NK-92 treated with Interleukin-12 subunit alpha and Interleukin-12 subunit beta, amount 100 ng/mL, for 24 hours (cell line): ENCODE data around the gene SDK2.
A peak's percentile ranks its signal among the peaks of the same experiment; 100 is the strongest.
"Not testable (repeated sequence)": the region's sequence is repeated elsewhere in the genome, so short reads cannot be mapped to it uniquely, and the experiment has no call there.

Experiments used
- DNase-seq: peaks from one replicate; lab custom pipeline; 2025; lab: John Stamatoyannopoulos, UW

The SDK2 gene

DNA sequence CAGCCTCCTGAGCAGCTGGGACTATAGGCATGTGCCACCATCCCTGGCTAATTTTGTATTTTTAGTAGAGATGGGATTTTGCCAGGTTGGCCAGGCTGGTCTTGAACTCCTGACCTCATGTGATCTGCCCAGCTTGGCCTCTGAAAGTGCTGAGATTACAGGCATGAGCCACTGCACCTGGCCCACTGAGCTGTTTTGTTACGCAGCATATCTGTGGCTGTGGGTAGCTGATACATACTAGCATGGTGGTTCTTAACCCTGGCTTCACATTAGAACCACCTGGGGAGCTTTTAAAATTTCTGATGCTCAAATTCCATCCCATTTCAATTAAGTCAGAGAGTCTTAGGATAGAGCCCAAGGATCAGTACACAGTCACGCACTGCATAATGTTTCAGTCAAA, 190.8 kb downstream of the SDK2 start:
- not testable (repeated sequence) for DNase-seq

DNA sequence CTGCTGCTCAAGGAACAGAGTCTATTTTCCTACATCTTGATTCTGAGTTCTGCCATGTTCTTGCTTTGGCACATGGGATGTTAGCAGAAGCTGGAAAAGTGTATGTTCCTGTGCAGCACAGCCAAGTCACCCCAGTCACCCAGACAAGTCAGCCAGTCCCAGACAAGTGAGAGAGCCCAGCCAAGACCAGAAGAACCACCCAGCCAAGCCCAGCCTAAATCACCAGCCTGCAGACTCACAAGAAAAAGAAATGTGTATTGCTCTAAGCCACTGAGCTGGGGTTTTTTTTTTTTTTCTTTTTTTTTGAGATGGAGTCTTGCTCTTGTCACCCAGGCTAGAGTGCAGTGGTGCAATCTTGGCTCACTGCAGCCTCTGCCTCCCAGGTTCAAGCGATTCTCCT, 191.2 kb downstream of the SDK2 start:
- no peak for DNase-seq

DNA sequence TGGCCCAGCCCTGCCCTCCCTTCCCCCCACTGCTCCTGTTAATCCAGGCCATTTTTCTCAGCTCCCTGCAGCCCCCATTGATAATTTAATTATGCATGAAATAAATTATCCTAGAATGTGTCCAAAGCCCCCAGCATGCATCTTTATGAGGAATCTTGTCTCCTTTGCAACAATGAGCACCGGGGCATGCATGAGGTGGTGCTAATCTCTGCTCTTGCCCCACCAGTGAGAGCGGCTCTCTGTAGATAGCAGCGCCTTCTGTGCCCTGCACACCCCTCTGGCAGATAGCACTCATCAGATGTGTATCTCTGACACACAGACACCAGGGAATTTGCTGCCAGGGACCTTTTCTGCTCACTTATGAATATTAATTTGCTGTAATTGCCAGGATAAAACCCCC, 192.2 kb downstream of the SDK2 start:
- no peak for DNase-seq

GRCh38 chr17:73447319-73447718, 196.9 kb downstream of the SDK2 start:
- DNase-seq = no peak

DNA sequence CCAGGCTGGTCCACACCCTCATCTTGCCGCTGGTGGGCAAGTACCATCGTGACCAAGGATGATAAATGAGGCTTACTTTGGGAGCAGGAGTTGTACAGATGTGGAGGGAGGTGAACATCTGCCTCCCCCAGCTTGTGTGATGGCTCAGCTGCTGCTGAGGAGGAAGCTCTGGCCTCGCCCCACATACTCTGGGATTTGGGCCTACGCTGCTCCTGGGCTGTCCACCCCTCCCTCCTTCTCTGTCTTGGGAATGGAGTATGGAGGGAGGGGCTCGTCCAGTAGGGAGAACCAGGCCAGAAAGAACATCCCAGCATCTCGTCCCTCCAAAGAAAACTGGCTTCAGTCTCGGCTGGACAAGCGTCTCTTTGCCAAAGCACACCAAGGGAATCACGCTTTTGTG, 197.6 kb downstream of the SDK2 start:
- no peak for DNase-seq

GRCh38 chr17:73445466-73445865, 198.8 kb downstream of the SDK2 start:
- no peak for DNase-seq

DNA sequence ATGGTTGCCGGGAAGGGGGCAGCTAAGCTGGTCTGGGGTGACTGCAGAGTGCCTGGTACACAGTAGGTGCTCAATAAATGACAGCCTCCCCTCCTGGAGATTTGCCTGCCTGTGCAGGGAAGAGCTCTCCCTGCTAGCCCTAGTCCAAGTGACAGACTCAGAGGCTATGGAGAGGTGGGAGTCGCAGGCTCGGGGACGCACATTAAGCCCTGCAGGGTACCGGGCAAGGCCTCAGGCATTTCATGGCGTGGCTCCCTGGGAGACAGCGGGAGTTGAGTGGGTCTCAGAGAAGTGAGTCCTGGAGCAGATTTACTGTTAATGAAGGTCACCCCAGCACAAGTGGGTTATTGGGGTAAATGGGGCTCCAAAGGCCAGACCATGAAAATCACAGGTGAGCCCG, 200.2 kb downstream of the SDK2 start:
- DNase-seq = no peak

- DNase-seq = no peak
These were observed 204.6 kb downstream of the SDK2 start for GRCh38 chr17:73439597-73439996.

- DNase-seq = no peak
These were observed 206.4 kb downstream of the SDK2 start for GRCh38 chr17:73437826-73438225.

- DNase-seq = no peak
These were observed 207.3 kb downstream of the SDK2 start for GRCh38 chr17:73436954-73437353.

- no peak for DNase-seq
These were observed 208.8 kb downstream of the SDK2 start for GRCh38 chr17:73435412-73435811.

DNA sequence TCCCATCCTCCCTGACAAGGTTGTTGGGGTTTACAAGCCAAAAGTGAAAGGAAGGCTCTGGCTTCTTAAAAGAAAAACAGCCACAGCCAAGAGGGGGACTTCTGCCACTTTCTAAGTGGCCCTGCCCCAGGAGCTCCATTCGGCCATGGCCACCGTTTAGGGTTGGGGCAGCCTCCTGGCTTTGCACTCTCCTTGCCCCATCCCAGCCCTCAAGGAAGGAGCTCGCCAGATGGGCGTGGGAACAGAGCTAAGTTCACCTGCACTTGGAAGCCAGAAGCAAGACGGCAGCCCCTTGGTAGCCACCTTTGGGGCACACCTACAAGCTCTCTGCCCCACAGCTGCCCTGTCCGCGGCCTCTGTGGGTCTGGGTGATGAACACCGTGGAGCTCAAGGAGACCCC, 210.1 kb downstream of the SDK2 start:
- no peak for DNase-seq

- DNase-seq = no peak
These were observed 210.7 kb downstream of the SDK2 start for GRCh38 chr17:73433501-73433900.

- DNase-seq = no peak
These were observed 211.5 kb downstream of the SDK2 start for GRCh38 chr17:73432624-73433190.

DNA sequence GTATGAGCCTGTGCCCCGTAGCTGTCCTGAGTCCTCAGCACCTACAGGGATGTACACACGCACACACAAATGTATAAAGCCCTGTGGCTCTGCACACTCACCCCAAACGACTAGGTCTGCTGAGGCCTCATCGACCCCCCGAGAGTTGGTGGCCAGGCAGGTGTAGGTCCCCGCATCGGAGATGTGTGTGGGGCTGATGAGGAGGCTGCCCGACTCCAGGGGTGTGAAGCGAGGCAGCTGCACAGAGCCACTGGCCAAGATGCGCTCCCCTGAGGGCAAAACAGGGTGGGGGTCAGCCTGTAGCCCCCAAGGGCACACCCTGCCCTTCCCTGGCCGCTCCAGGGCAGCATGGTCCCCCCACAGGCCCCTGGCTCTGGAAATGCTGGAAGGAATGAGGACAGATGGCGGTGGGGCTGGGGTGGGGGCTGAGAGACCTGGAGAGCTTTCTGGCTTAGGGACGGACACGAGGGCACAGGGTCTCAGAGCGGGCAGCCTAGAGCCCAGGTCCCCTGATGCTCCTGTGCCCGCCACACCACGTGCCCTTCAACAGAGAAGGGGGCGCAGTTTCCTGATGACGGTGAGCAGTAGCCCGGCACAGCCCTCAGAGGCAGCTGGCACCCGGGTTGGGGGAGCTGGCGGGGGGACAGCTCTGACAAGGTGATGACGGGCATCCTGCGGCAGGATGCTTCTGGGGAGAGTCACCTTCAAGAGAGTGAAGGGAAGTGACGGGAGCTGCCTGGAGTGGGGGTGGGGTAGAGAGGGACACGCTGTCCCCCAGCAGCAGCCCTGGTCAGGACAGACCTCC, 212.6 kb downstream of the SDK2 start:
- DNase-seq = no peak

DNA sequence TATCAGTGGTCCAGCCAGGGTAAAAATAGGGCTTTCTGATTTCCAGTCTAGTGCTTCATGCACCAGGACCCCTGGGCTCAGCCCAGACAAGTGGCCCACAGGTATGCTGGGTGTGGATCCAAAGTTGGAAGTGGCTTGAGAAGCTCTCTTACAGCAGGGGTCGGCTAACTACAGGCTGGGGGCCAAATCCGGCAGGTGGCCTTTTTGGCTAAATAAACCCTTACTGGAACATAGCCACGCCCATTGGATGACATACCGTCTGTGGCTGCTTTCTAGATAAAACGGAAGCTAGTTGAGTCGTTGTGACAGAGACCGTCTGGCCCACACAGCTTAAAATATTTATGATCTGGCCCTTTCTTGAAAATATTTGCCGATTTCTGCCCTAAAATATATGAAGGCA, 213.4 kb downstream of the SDK2 start:
- no peak for DNase-seq

DNA sequence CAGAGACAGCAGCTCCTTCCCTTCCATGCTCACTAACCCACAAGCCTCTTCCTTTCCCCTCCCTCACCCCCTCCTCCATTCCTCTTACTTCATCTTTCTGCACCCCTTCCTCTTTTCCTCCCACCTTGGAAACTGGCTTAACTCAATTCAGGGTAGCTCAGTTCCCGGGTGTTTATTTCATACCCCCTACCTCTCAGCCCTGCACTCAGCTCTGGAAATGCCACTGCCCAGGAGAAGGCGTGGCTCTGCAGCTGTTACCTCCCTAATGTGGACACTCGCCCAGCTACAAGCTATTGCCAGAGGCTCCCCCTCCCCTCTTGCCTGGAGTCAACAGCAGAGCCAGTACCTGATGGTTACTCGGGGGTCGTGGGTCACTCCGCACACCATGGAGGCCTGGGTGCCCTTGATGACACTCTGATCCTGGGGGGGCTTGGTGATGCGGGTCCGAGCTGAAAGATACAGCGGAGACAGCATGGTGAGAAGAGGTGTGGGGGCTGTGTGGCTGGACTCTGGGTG, 214.0 kb downstream of the SDK2 start:
- no peak for DNase-seq

DNA sequence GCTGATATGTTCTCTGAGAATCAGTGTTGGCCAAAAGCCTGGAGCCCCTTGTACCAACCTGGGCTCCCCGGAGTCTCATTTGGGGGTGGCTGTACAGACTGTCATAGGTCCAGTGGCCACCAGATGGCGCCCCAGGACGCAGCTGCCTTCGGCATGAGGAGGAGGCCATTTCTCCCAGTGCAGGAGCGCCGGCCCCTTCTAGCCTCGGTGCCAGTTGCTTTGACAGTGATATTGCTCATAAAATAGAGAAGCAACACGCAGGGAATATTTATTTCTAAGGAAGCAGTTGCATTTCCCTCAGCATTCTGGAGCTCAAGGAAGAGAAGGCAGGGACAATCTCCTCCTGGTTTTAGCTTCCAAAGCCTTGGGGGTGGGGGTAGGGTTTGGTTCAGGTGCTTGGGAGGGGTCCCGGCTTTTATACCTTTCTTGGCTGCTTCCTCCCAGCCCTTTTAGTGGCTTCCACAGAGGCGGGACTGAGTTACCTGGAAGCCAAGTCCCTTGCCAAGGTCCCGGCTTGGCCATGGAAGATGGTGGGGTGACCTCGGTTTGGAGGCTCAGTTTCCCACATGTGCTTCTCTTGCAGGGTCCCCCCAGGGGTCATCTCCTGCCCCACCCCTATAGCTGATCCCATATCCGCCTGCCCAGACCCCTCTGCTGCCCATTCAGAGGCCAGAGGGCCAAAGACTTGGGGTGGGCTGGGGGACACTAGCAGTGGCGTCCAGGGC, 214.6 kb downstream of the SDK2 start:
- peak; percentile 74 for DNase-seq

GRCh38 chr17:73427198-73427597, 217.0 kb downstream of the SDK2 start:
- DNase-seq = no peak

- DNase-seq = no peak
These were observed 219.7 kb downstream of the SDK2 start for GRCh38 chr17:73424571-73424970.

GRCh38 chr17:73423806-73424205, 220.4 kb downstream of the SDK2 start:
- no peak for DNase-seq

DNA sequence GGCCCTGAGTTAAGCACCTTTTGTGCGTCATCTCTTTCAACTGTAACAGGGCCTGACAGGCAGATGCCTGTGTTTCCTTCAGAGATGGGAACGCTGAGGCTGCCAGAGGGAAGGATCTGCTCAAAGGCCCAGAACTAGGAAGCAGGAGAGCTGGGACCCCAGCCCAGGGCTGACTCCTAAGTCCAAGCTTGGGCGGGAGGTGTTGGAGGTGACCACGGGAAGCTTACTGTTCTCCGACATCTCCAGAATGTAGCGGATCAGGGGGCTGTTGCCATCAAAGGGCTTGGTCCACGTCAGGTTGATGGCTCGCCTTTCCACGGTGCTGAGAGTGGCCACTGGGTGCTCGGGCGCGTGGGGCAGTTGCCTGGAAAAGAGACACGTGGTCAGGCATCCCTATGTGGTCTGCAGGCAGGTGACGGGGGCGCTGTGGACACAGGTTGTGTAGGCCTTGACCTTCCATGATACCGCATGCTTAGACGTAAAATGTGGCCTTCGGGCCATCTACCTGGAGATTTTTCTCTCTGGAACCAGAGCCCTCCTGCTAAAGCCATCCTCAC, 221.0 kb downstream of the SDK2 start:
- no peak for DNase-seq

DNA sequence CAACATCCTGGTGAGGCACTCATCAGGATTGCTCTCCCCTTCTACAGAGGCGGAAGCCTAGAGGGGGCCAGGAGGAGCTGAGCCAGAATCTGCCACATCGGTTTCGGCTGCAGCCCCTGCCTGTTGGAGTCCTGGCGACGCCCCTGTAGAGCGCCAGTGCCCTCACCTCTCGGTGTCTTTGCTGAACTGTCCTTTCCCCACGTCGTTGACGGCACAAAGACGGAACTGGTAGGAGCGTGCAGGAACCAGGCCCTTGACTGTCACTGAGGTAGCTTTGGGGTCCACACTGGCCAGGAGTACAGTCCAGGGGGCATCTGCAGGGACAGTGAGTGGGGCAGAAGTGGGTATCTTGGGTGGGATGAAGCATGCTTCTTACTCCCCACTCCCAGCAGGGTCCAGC, 222.1 kb downstream of the SDK2 start:
- no peak for DNase-seq
